Hepatocyte (in vitro differentiated cells): ENCODE results near the gene PLXNA3.

Source experiments
- CTCF ChIP-seq: fragments of 200-600 bp; sonication (generic); IDR thresholded peaks from 2 replicates; pipeline ENCODE4 v1.5.1; 2016; ENCODE audit warnings: antibody characterized with exemption, mild to moderate bottlenecking; ENCODE audit not compliant: poor library complexity
- EZH2 ChIP-seq: fragments of 200-600 bp; sonication (generic); IDR thresholded peaks from 2 replicates; pipeline ENCODE4 v1.6.1; 2016; ENCODE audit warnings: antibody characterized with exemption, mild to moderate bottlenecking, borderline replicate concordance
- EZH2phosphoT487 ChIP-seq: fragments of 200-600 bp; sonication (generic); IDR thresholded peaks from one replicate; pipeline ENCODE4 v1.6.1; 2018; ENCODE audit warnings: antibody characterized with exemption, mild to moderate bottlenecking, low read depth, moderate library complexity; ENCODE audit not compliant: unreplicated experiment, severe bottlenecking

GRCh38 chrX:154411981-154412340 lies 46.1 kb upstream of the PLXNA3 start:
- TF ChIP-seq CTCF (no peak), EZH2phosphoT487 (no peak), EZH2 (no peak)
